SK-N-SH (cell line): Measurements from ENCODE around the gene CABP4. TPM values are rescaled to one million over a fixed set of nuclear protein-coding genes. Genes with fewer than 3 reads are reported as not detected.

Source experiments
- CTCF ChIA-PET: fragments of 300-600, 350-600 bp; formaldehyde crosslinking; extraction: SDS; loops from one replicate; lab custom pipeline; 2021; lab: Yijun Ruan, JAX
- POLR2A ChIA-PET: fragments of 350-600 bp; sonication (Branson Sonifier 250); formaldehyde crosslinking; extraction: SDS; loops from one replicate; lab custom pipeline; 2020; ENCODE audit warnings: antibody characterized with exemption, inconsistent platforms; lab: Yijun Ruan, JAX
- DNase-seq: peaks from one replicate; pipeline ENCODE4 v3.0.0; 2012
- H2AFZ ChIP-seq: fragments of 200-600 bp; sonication (generic); 2 replicates; pipeline ENCODE4 v1.8.1; 2016; ENCODE audit warnings: antibody characterized with exemption, mild to moderate bottlenecking, low read depth
- H3F3A ChIP-seq: fragments of 200-600 bp; sonication (generic); replicated peaks from 2 replicates; pipeline ENCODE3; 2016; ENCODE audit warnings: antibody characterized with exemption, mild to moderate bottlenecking; ENCODE audit not compliant: insufficient read depth
- H3K27ac ChIP-seq, 2 experiments: fragments of 200-500 bp in 1 of 2; fragments of 200-600 bp in 1 of 2; sonication (Bioruptor generic) in 1 of 2; sonication (generic), shearing (Covaris generic) in 1 of 2; 2 replicates each; pipeline versions ENCODE4 v1.5.1 to v1.6.1; 2014 to 2016; ENCODE audit warnings: low read depth in 2 of 2, inconsistent platforms in 1 of 2, low read length in 1 of 2, mild to moderate bottlenecking in 1 of 2, mixed read lengths in 1 of 2
- H3K27me3 ChIP-seq: fragments of 200-600 bp; sonication (generic), shearing (Covaris generic); 2 replicates; pipeline ENCODE4 v1.6.1; 2016; ENCODE audit warnings: mixed run types; ENCODE audit not compliant: insufficient read depth
- H3K36me3 ChIP-seq, 2 experiments: fragments of 200-500 bp in 1 of 2; fragments of 200-600 bp in 1 of 2; sonication (Bioruptor generic) in 1 of 2; sonication (generic) in 1 of 2; replicated peaks in 1 of 2; 2 replicates each; pipeline versions ENCODE3 to v1.5.1; 2014 to 2016; ENCODE audit warnings: low read length in 1 of 2, mild to moderate bottlenecking in 1 of 2; ENCODE audit not compliant: insufficient read depth in 2 of 2, control insufficient read depth in 1 of 2
- H3K4me1 ChIP-seq, 2 experiments: fragments of 200-500 bp in 1 of 2; fragments of 200-600 bp in 1 of 2; sonication (Bioruptor generic) in 1 of 2; sonication (generic), shearing (Covaris generic) in 1 of 2; 2 replicates each; pipeline versions ENCODE4 v1.5.1 to v1.6.1; 2014 to 2016; ENCODE audit warnings: low read depth in 1 of 2, low read length in 1 of 2, mixed run types in 1 of 2; ENCODE audit not compliant: insufficient read depth in 2 of 2, control insufficient read depth in 1 of 2
- H3K4me2 ChIP-seq: fragments of 200-600 bp; sonication (generic), shearing (Covaris generic); 2 replicates; pipeline ENCODE4 v1.6.1; 2017; ENCODE audit warnings: mixed run types
- H3K4me3 ChIP-seq, 2 experiments: fragments of 200-500 bp in 1 of 2; fragments of 200-600 bp in 1 of 2; sonication (Bioruptor generic) in 1 of 2; sonication (generic), shearing (Covaris generic) in 1 of 2; 2 replicates each; pipeline versions ENCODE4 v1.5.1 to v1.8.1; 2014 to 2016; ENCODE audit warnings: low read depth in 2 of 2, inconsistent platforms in 1 of 2, low read length in 1 of 2, mild to moderate bottlenecking in 1 of 2, mixed read lengths in 1 of 2, moderate library complexity in 1 of 2
- H3K79me2 ChIP-seq: fragments of 200-600 bp; sonication (generic); 2 replicates; pipeline ENCODE4 v1.8.1; 2017; ENCODE audit warnings: mild to moderate bottlenecking; ENCODE audit not compliant: insufficient read depth
- H3K9ac ChIP-seq: fragments of 200-600 bp; sonication (generic); 2 replicates; pipeline ENCODE4 v1.6.1; 2017; ENCODE audit warnings: mixed run types
- H3K9me2 ChIP-seq: fragments of 200-600 bp; sonication (generic); 2 replicates; pipeline ENCODE4 v1.6.1; 2017; ENCODE audit warnings: mixed run types
- H3K9me3 ChIP-seq: fragments of 200-600 bp; sonication (generic); 2 replicates; pipeline ENCODE4 v1.6.1; 2017; ENCODE audit warnings: mixed run types, mild to moderate bottlenecking, moderate library complexity
- H4K20me1 ChIP-seq: fragments of 200-600 bp; sonication (generic); 2 replicates; pipeline ENCODE4 v1.6.1; 2017; ENCODE audit warnings: mild to moderate bottlenecking, mixed run types; ENCODE audit not compliant: insufficient read depth
- ELF1 ChIP-seq: IDR thresholded peaks from 2 replicates; pipeline ENCODE4 v1.4.0; 2012
- EP300 ChIP-seq, 2 experiments: IDR thresholded peaks; 2 replicates each; pipeline versions ENCODE4 v1.4.0 to v1.6.1; 2012; ENCODE audit warnings: borderline replicate concordance in 1 of 2, low read depth in 1 of 2, low read length in 1 of 2
- EZH2phosphoT487 ChIP-seq: fragments of 200-600 bp; sonication (generic); IDR thresholded peaks from 2 replicates; pipeline ENCODE4 v1.6.1; 2017; ENCODE audit warnings: low read depth, mixed run types, mild to moderate bottlenecking, antibody characterized with exemption, moderate library complexity, borderline replicate concordance
- FOSL2 ChIP-seq: IDR thresholded peaks from 2 replicates; pipeline ENCODE4 v1.4.0; 2012; ENCODE audit warnings: low read depth, mild to moderate bottlenecking, moderate library complexity, borderline replicate concordance
- FOXM1 ChIP-seq: IDR thresholded peaks from 2 replicates; pipeline ENCODE4 v1.4.0; 2012; ENCODE audit warnings: low read depth, mild to moderate bottlenecking
- GATA2 ChIP-seq: sonication (generic); formaldehyde crosslinking; IDR thresholded peaks from 2 replicates; pipeline ENCODE4 v1.5.0; 2020; ENCODE audit warnings: mild to moderate bottlenecking, missing genetic modification reagents
- IRF3 ChIP-seq: fragments of 150-350 bp; IDR thresholded peaks from 2 replicates; pipeline ENCODE4 v1.6.1; 2016; ENCODE audit warnings: mild to moderate bottlenecking, low read depth, low read length
- JUND ChIP-seq: IDR thresholded peaks from 2 replicates; pipeline ENCODE4 v1.4.0; 2012
- MEF2A ChIP-seq: IDR thresholded peaks from 2 replicates; pipeline ENCODE4 v1.4.0; 2012; ENCODE audit warnings: low read depth, borderline replicate concordance
- NFIC ChIP-seq: IDR thresholded peaks from 2 replicates; pipeline ENCODE4 v1.4.0; 2012; ENCODE audit warnings: borderline replicate concordance
- NRF1 ChIP-seq: IDR thresholded peaks from 2 replicates; pipeline ENCODE4 v1.6.1; 2012; ENCODE audit warnings: low read depth, mild to moderate bottlenecking, low read length
- PBX3 ChIP-seq: IDR thresholded peaks from 2 replicates; pipeline ENCODE4; 2012
- RAD21 ChIP-seq: IDR thresholded peaks from 2 replicates; pipeline ENCODE4 v1.6.1; 2012; ENCODE audit warnings: mild to moderate bottlenecking, low read length
- RCOR1 ChIP-seq: fragments of 150-350 bp; IDR thresholded peaks from 2 replicates; pipeline ENCODE4 v1.6.1; 2017; ENCODE audit warnings: antibody characterized with exemption, low read length
- RFX5 ChIP-seq: IDR thresholded peaks from 2 replicates; pipeline ENCODE4 v1.6.1; 2012; ENCODE audit warnings: mild to moderate bottlenecking, improper control_type of control experiment, low read length
- RXRA ChIP-seq: IDR thresholded peaks from 2 replicates; pipeline ENCODE4 v1.4.0; 2012; ENCODE audit warnings: low read depth, mild to moderate bottlenecking, borderline replicate concordance
- TAF1 ChIP-seq: IDR thresholded peaks from 2 replicates; pipeline ENCODE4 v1.6.1; 2012; ENCODE audit warnings: low read depth, mild to moderate bottlenecking, low read length, moderate library complexity, borderline replicate concordance
- USF1 ChIP-seq: IDR thresholded peaks from 2 replicates; pipeline ENCODE4 v1.4.0; 2012; ENCODE audit warnings: low read depth, borderline replicate concordance
- ZBTB33 ChIP-seq: IDR thresholded peaks from 2 replicates; pipeline ENCODE4 v1.4.0; 2012; ENCODE audit warnings: low read depth, borderline replicate concordance
- WGBS: methylation state at CpG from one replicate; pipeline ENCODE4 v1.1.6; 2017; ENCODE audit warnings: low lambda C conversion rate; 5-methylcytosine and 5-hydroxymethylcytosine counted together
- polyA plus RNA-seq, 3 experiments: library from polyadenylated mRNA; depleted of rRNA; stranded (reverse); fragments of >200 nt; gene quantifications; 2 replicates each; pipeline ENCODE4 v1.2.3, GENCODE V29; 2012

The CABP4 gene
- polyA plus RNA-seq, 1 of the 3 experiments (the other 2 are of a cell fraction), result not detected

DNA sequence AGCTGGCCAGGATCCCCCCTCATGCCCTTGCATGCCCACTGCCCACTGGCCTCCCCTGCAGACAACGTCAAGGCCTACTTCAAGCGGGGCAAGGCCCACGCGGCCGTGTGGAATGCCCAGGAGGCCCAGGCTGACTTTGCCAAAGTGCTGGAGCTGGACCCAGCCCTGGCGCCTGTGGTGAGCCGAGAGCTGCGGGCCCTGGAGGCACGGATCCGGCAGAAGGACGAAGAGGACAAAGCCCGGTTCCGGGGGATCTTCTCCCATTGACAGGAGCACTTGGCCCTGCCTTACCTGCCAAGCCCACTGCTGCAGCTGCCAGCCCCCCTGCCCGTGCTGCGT lies 35.5 kb downstream of the CABP4 start:
- CTCF ChIA-PET, result interaction anchor here (1.5 kb wide), 1 partner anchor 108 kb away, joined by 4 read pairs; no protein-coding TSS in a partner anchor

GRCh38 chr11:67491276-67492068 lies 36.3 kb downstream of the CABP4 start:
- H3K9ac ChIP-seq, result no peak overlapping the region
- peaks cover 6% of the 10 kb centered on the region for H3F3A ChIP-seq
- no peak overlapping the region for H2AFZ ChIP-seq
- ChIA-PET CTCF (no interaction called here), POLR2A (interaction anchor here (1.1 kb wide), 1 partner anchor 8 kb away, joined by 5 read pairs; no protein-coding TSS in a partner anchor)
- H3K27ac ChIP-seq, result no peak overlapping the region
- no peaks in the 10 kb centered on the region for H3K9me3 ChIP-seq
- peaks cover 0 to 49% of the 10 kb centered on the region in 2 experiments for H3K36me3 ChIP-seq
- H3K4me3 ChIP-seq, result no peak overlapping the region
- H4K20me1 ChIP-seq, result no peaks in the 10 kb centered on the region
- H3K27me3 ChIP-seq, result no peaks in the 10 kb centered on the region
- no peaks in the 10 kb centered on the region for H3K9me2 ChIP-seq
- H3K4me2 ChIP-seq, result no peak overlapping the region
- DNase-seq, result no peak
- H3K79me2 ChIP-seq, result no peaks in the 10 kb centered on the region
- no peaks in the 10 kb centered on the region for H3K4me1 ChIP-seq
- WGBS, result 87% methylated on average over 13 of the region's 24 CpGs
- TF ChIP-seq EZH2phosphoT487 (no peak), USF1 (no peak), FOXM1 (no peak), FOSL2 (no peak), PBX3 (no peak), RFX5 (no peak), ELF1 (no peak), RCOR1 (no peak), EP300 (IDR thresholded peaks at IDR 0.05; ENCODE audit: borderline replicate concordance in 1 of 2, low read depth in 1 of 2, low read length in 1 of 2) (no peak), RAD21 (no peak)

More for the DNA sequence above, 35.5 kb downstream of the CABP4 start:
- H2AFZ ChIP-seq, result no peak overlapping the region
- H3K9ac ChIP-seq, result no peak overlapping the region
- H4K20me1 ChIP-seq, result no peaks in the 10 kb centered on the region
- 100% methylated on average over 3 of the region's 15 CpGs for WGBS
- H3K9me2 ChIP-seq, result no peaks in the 10 kb centered on the region
- no peaks in the 10 kb centered on the region for H3K27me3 ChIP-seq
- peaks cover 0 to 49% of the 10 kb centered on the region in 2 experiments for H3K36me3 ChIP-seq
- no peak overlapping the region for H3K4me2 ChIP-seq
- TF ChIP-seq IRF3, result no peak
- TF ChIP-seq NFIC, result no peak
- TF ChIP-seq ELF1, result no peak
- no peak for TF ChIP-seq NRF1
- TF ChIP-seq ZBTB33, result no peak
- no peak for TF ChIP-seq GATA2 (CRISPR knock-in tag)
- TF ChIP-seq RAD21, result no peak
- TF ChIP-seq TAF1, result no peak
- no peak for TF ChIP-seq EZH2phosphoT487
- no peak for TF ChIP-seq FOSL2
- no peak for TF ChIP-seq RXRA
- TF ChIP-seq MEF2A, result no peak
- no peak for TF ChIP-seq JUND
- TF ChIP-seq EP300 (IDR thresholded peaks at IDR 0.05; ENCODE audit: borderline replicate concordance in 1 of 2, low read depth in 1 of 2, low read length in 1 of 2), result no peak
- TF ChIP-seq FOXM1, result no peak
- peaks cover 4% of the 10 kb centered on the region for H3K79me2 ChIP-seq
- H3K4me3 ChIP-seq, result no peak overlapping the region
- POLR2A ChIA-PET, result interaction anchor here (1.1 kb wide), 1 partner anchor 9 kb away, joined by 5 read pairs; no protein-coding TSS in a partner anchor
- H3F3A ChIP-seq, result peaks cover 6% of the 10 kb centered on the region
- no peaks in the 10 kb centered on the region for H3K9me3 ChIP-seq
- no peak overlapping the region for H3K27ac ChIP-seq
- no peak for DNase-seq
- no peaks in the 10 kb centered on the region for H3K4me1 ChIP-seq
